ENCODE data around the gene GPI. TPM values are rescaled to one million over a fixed set of nuclear protein-coding genes. Genes with fewer than 3 reads are reported as not detected.

The GPI gene
- total RNA-seq, 1 experiment from 2014 or later: 370 TPM

DNA sequence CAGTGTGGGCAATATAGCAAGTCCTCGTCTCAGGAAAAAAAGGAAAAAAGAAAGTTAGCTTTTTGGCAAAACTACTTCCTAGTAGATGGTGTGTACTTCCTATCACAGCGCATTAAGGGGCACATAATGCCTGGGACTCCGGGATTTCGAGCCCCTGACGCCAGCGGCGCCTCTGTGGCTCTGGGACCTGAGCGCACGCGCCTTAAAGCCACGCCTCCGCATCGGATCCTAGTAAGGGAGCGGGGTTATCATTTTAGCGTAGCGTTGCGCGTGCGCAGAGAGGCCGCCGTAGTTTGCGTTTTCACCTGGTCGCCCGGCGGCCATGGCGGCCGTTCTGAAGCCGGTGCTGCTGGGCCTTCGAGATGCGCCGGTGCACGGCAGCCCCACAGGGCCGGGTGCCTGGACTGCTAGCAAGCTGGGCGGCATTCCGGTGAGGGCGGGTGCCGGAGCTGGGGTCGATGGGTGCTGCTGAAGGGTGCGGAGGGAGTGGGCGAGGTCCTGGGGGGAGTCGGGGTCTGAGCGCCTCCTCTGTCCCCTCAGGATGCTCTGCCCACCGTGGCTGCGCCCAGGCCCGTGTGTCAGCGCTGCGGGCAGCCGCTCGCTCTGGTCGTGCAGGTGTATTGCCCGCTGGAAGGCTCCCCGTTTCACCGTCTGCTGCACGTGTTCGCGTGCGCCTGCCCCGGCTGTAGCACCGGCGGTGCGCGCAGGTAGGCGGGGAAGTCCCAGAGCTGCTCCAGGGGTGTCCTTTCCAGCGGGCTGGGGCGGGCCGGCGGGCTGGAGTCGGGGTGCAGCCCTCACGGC, 39.3 kb downstream of the GPI start, which contains the start of gene PDCD2L:
Gene PDCD2L, plus strand, starts transcription at position 291 of the 801 bp plus-strand sequence. Its CDS starts 32 bp downstream, at position 323.
- ATAC-seq: peak; percentile 97
- H3K27ac ChIP-seq (ENCODE audit: low read length): peak within 1 kb of the TSS; percentile 86
- intact Hi-C loops (cut with micrococcal nuclease; ENCODE audit: unreplicated experiment): no loop called here
- peak within 1 kb of the TSS; percentile 74 to 79 for H3K4me3 ChIP-seq (ENCODE audit: low read depth in 2 of 2, low read length in 2 of 2)
- ChIA-PET POLR2A (interaction anchor here (0.6 kb wide), 1 partner anchor 157 kb away, joined by 7 read pairs; no protein-coding TSS in a partner anchor), CTCF (no interaction called here)
- peak; percentile 81 for DNase-seq (ENCODE audit: low read depth, low spot score)
- TF ChIP-seq SIN3A (IDR thresholded peaks at IDR 0.05; ENCODE audit: borderline replicate concordance, insufficient read depth, low read depth, low read length) (0 out of 2 replicates have a peak, but pooled peaks have one; percentile 83), POLR2AphosphoS5 (IDR thresholded peaks at IDR 0.05; ENCODE audit: low read depth, low read length) (peak; percentile 96), TCF7L2 (IDR thresholded peaks at IDR 0.05; ENCODE audit: low read depth, low read length) (peak; percentile 54)
- TF ChIP-seq, protein P1, sequence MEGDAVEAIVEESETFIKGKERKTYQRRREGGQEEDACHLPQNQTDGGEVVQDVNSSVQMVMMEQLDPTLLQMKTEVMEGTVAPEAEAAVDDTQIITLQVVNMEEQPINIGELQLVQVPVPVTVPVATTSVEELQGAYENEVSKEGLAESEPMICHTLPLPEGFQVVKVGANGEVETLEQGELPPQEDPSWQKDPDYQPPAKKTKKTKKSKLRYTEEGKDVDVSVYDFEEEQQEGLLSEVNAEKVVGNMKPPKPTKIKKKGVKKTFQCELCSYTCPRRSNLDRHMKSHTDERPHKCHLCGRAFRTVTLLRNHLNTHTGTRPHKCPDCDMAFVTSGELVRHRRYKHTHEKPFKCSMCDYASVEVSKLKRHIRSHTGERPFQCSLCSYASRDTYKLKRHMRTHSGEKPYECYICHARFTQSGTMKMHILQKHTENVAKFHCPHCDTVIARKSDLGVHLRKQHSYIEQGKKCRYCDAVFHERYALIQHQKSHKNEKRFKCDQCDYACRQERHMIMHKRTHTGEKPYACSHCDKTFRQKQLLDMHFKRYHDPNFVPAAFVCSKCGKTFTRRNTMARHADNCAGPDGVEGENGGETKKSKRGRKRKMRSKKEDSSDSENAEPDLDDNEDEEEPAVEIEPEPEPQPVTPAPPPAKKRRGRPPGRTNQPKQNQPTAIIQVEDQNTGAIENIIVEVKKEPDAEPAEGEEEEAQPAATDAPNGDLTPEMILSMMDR (IDR thresholded peaks at IDR 0.05): no peak
- peaks cover 6% of the 10 kb centered on the region; the same call in 1 of the 2 replicates for H3K36me3 ChIP-seq (ENCODE audit: control insufficient read depth, insufficient read depth, low read length)
- in situ Hi-C loops (cut with HindIII; ENCODE audit: low pct_unique_long_range_greater_than_20kb, low sequenced_read_pairs): no loop called here
- no TSS peak for BruUV-seq (replicated peaks)
- H3K27me3 ChIP-seq (ENCODE audit: control insufficient read depth, insufficient read depth, low read length): no peaks in the 10 kb centered on the region
- H3K9me3 ChIP-seq (ENCODE audit: control insufficient read depth, insufficient read depth, low read depth, low read length): no peaks in the 10 kb centered on the region
- H3K4me1 ChIP-seq (ENCODE audit: control insufficient read depth, insufficient read depth, low read length): 0 out of 2 replicates have a peak, but pooled peaks cover 3% of the 10 kb centered on the region

DNA sequence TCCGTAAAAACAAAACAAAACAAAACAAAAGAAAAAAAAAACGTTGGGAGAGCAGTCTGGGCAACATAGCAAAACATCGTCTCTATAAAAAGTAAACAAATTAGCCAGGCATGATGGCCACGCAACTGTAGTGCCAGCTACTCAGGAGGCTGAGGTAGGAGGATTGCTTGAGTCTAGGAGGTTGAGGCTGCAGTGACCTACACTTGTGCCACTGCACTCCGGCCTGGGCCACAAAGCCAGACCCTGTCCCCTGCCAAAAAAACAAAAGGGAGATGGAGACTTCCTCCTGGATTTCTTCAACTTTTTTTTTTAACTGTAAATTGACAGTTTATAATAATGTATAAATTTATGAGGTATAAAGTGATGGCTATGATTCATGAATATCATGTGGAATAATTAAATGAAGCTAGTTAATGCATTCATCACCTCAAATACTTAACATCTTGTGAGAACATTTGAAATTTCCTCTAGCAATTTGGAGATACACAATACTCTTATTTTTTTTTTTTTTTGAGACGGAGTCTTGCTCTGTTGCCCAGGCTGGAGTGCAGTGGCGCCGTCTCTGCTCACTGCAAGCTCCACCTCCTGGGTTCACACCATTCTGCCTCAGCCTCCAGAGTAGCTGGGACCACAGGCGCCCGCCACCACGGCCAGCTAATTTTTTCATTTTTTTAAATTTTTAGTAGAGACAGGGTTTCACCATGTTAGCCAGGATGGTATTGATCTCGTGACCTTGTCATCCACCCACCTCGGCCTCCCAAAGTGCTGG, 41.1 kb downstream of the GPI start:
- no peaks in the 10 kb centered on the region for H3K9me3 ChIP-seq (ENCODE audit: control insufficient read depth, insufficient read depth, low read depth, low read length)
- H3K36me3 ChIP-seq (ENCODE audit: control insufficient read depth, insufficient read depth, low read length): no peaks in the 10 kb centered on the region; the same call in 1 of the 2 replicates
- ChIA-PET CTCF (no interaction called here), POLR2A (interaction anchor here (0.5 to 0.8 kb wide), 2 partner anchors 37 to 197 kb away, joined by 3 read pairs; no protein-coding TSS in a partner anchor)
- no peak overlapping the region for H3K27ac ChIP-seq (ENCODE audit: low read length)
- H3K27me3 ChIP-seq (ENCODE audit: control insufficient read depth, insufficient read depth, low read length): no peaks in the 10 kb centered on the region
- TF ChIP-seq POLR2AphosphoS5 (IDR thresholded peaks at IDR 0.05; ENCODE audit: low read depth, low read length): no peak
- no peak for TF ChIP-seq SIN3A (IDR thresholded peaks at IDR 0.05; ENCODE audit: borderline replicate concordance, insufficient read depth, low read depth, low read length)
- TF ChIP-seq, protein P2, sequence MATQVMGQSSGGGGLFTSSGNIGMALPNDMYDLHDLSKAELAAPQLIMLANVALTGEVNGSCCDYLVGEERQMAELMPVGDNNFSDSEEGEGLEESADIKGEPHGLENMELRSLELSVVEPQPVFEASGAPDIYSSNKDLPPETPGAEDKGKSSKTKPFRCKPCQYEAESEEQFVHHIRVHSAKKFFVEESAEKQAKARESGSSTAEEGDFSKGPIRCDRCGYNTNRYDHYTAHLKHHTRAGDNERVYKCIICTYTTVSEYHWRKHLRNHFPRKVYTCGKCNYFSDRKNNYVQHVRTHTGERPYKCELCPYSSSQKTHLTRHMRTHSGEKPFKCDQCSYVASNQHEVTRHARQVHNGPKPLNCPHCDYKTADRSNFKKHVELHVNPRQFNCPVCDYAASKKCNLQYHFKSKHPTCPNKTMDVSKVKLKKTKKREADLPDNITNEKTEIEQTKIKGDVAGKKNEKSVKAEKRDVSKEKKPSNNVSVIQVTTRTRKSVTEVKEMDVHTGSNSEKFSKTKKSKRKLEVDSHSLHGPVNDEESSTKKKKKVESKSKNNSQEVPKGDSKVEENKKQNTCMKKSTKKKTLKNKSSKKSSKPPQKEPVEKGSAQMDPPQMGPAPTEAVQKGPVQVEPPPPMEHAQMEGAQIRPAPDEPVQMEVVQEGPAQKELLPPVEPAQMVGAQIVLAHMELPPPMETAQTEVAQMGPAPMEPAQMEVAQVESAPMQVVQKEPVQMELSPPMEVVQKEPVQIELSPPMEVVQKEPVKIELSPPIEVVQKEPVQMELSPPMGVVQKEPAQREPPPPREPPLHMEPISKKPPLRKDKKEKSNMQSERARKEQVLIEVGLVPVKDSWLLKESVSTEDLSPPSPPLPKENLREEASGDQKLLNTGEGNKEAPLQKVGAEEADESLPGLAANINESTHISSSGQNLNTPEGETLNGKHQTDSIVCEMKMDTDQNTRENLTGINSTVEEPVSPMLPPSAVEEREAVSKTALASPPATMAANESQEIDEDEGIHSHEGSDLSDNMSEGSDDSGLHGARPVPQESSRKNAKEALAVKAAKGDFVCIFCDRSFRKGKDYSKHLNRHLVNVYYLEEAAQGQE (IDR thresholded peaks at IDR 0.05; ENCODE audit: insufficient read depth in 1 of 2, low read depth in 2 of 2, low read length in 1 of 2): no peak
- no peak for TF ChIP-seq TCF7L2 (IDR thresholded peaks at IDR 0.05; ENCODE audit: low read depth, low read length)
- TF ChIP-seq, protein P1 (IDR thresholded peaks at IDR 0.05): no peak
- H3K4me3 ChIP-seq (ENCODE audit: low read depth in 2 of 2, low read length in 2 of 2): no peak overlapping the region
- intact Hi-C loops (cut with micrococcal nuclease; ENCODE audit: unreplicated experiment): no loop called here
- in situ Hi-C loops (cut with HindIII; ENCODE audit: low pct_unique_long_range_greater_than_20kb, low sequenced_read_pairs): no loop called here
- H3K4me1 ChIP-seq (ENCODE audit: control insufficient read depth, insufficient read depth, low read length): 0 out of 2 replicates have a peak, but pooled peaks cover 3% of the 10 kb centered on the region
- TSS peak; percentile 53 for BruUV-seq (replicated peaks)
- DNase-seq (ENCODE audit: low read depth, low spot score) (no peak), ATAC-seq (no peak)

Measured in Panc1 (cell line).